HG03575 (cell line): ENCODE measurements around the gene NAALADL2.

Source experiments
- ATAC-seq: cut with Tn5 transposase; IDR thresholded peaks from one replicate; pipeline ENCODE4 v1.9.1; 2021; ENCODE audit not compliant: unreplicated experiment, insufficient number of reproducible peaks, low FRiP score; ENCODE audit errors: extremely low read depth

NAALADL2 gene

DNA sequence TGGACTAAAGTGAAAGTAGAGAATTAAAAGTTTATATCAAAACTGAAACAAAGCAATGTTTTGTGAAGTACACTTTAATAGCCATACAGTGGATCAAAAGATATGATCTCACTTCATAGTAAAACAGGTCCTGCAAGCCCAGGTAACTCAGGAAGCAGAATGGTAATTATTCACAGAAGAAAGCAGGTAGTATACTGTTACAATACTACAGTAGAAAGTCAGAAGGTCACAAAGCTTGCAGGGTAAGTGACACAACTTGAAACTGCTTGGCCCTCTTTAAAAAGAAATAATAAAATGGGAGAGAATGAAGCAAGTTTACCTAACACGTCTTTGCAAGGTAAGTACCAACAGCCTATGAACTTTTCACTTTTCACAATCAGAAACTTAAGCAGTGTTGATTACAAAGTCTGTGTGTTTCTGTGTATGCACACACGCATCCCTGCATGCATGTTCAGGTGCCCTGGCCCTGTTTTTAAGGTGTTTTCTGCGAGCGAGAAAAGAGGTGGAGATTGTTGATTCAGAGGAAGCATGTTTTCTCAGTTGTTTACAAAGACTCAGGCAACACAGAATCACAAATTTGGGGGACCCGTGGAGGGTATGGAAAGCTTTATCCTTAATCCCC, at the start of gene NAALADL2:
Gene NAALADL2, plus strand, starts transcription at position 221 of the 622 bp plus-strand sequence.
- no peak for ATAC-seq

DNA sequence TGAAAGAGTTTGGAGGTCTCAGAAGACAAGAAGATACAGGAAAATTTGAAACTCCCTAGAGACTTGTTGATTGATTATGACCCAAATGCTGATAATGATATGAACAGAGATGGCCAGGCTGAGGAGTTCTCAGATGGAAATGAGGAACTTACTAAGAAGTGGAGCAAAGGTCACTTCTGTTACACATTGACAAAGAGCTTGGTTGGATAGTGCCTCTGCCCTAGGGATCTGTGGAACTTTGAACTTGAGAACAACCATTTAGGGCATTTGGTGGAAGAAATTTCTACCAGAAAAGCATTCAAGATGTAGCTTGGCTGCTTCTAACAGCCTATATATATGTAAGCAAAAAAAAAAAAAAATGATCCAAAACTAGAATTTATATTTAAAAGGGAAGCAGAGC, 48.9 kb upstream of the NAALADL2 start:
- ATAC-seq = no peak

DNA sequence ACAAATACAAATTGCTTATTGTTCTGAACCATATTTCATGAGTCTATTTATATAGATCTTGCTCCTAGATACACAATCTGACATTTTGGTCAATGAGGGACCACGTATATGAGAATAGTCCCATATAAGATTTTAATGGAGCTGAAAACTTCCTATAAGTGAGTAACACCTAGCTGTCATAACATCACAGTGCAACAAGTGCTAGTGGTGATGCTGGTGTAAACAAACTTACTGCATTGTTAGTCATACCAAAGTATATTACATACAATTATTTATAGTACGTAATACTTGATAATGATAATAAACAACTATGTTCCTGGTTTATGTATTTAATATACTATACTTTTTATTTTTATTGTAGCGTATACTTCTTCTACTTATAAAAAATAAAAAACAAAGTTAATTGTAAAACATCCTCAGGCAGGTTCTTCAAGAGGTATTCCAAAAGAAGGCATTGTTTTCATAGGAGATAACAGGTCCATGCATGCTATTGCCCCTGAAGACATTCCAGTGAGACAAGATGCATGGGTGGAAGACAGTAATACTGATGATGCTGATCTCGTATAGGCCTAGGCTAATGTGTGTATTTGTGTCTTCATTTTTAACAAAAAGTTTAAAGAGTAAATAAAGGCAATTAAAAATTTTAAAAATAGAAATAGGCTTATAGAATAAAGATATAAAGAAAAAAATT, 46.8 kb upstream of the NAALADL2 start:
- no peak for ATAC-seq

GRCh38 chr3:174815750-174816149, 43.4 kb upstream of the NAALADL2 start:
- ATAC-seq = no peak

- ATAC-seq = no peak
Measured at GRCh38 chr3:174820885-174821284, 38.2 kb upstream of the NAALADL2 start.

GRCh38 chr3:174821477-174821876, 37.7 kb upstream of the NAALADL2 start:
- ATAC-seq = no peak

- ATAC-seq = no peak
Measured at GRCh38 chr3:174822320-174822719, 36.8 kb upstream of the NAALADL2 start.

DNA sequence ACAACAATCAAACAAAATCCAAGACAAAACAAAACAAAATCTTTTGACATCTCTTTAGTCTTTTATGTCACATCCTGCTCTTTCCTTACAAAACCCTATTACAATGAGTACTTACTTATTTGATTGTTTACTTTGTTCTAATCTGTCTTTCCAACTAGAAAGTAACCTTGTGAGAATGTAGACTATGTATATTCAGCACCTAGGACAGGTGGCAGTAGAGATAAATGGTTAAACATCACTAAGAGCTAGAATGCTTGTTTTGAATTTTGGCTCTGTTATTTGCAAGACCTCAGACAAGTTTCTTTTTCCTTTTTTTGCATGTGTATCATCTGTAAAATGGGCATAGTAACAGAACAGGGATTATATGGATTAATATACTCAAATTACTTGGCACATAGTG, 33.1 kb upstream of the NAALADL2 start:
- no peak for ATAC-seq

- no peak for ATAC-seq
Measured at GRCh38 chr3:174844746-174845145, 14.4 kb upstream of the NAALADL2 start.

DNA sequence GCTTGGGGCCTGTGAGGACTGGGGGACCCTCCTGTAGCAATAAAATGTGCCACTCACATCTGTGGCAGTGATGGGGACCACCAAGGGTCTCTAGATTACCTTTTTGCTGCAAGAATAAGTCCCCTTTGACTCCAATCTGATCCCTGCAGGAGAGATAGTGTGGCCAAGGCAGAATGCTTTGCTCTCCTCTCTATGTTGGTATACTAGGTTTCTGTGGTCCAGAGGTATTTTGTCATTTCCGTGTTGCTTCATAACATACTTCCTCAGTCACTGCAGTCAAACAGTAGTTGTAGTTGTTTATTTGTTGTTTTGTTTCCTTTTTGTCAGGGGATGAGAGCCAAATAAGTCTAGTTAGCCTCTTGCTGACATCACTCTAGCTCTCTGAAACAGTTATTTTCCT, 13.1 kb upstream of the NAALADL2 start:
- no peak for ATAC-seq

DNA sequence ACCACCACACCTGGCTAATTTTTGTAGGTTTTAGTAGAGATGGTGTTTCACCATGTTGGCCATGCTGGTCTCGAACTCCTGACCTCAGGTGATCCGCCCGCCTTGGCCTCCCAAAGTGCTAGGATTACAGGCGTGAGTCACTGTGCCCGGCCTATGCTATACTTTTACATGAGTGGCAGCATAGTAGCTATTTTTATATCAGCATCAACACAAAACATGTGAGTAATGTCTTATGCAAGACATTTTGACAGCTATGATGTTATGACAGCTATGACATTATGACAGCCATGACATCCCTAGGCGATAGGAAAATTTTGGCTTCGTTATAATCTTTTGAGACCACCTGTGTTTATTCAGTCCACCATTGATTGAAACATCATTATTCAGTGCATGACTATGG, 4.1 kb upstream of the NAALADL2 start:
- no peak for ATAC-seq

DNA sequence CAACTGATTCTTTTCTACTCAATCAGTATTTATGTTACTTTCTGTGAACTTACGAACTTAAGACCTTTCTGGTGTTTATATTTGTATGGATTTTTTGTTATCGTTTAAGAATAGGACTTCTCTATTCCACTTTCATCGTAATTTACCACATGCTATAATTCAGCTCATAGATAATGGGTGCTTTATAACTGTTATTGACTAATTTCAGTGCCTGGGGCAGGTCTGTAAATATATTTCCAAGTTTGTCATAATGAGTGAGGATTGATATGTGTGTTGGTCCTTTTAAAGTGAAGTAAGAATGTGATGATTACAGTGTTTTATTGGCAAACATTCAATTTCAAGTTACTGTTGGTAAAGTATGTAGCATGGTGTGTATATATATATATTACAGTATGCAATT, 1.8 kb upstream of the NAALADL2 start:
- ATAC-seq = no peak

GRCh38 chr3:174858353-174858752, 781 bp upstream of the NAALADL2 start:
- no peak for ATAC-seq

- ATAC-seq = no peak
Measured at GRCh38 chr3:174859756-174860155, 622 bp downstream of the NAALADL2 start.

DNA sequence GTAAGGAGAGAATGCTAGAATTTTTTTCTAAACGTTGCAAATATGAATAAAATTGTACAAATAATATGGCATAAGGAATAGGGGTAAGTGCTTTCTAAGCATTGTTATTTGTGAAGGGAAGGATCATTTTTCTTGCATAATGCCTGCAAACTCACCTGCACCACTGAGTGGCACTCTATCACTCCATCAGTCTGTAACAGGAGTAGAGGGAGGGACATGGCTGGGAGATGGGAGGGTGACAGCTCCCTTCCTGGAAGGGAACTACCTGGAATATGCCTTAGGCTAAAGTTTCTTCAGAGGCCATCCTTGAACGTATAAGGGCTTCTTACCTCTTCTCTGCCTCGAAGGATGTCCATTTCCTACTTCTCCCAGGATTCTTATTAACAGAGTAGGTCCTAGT, 3.0 kb downstream of the NAALADL2 start:
- ATAC-seq = no peak

- ATAC-seq = no peak
Measured at GRCh38 chr3:174862666-174863065, 3.5 kb downstream of the NAALADL2 start.

GRCh38 chr3:174863488-174863887, 4.4 kb downstream of the NAALADL2 start:
- ATAC-seq = no peak

DNA sequence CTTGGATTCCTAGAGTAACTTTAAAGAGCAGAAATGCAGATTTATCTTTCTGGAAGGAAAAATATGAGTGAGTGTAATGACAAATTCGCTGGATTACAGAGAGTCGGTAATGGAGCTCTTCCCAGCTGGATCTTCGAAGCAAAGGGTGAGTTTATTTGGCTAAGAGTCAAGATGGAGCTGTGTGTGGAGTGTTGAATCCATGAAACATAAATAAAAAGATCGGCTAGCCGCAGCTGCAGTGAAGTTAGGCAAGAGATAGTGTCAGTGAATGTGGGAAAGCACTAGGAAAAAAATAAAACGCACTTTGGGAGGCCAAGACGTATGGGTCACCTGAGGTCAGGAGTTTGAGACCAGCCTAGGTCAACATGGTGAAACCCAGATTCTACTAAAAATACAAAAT, 10.3 kb downstream of the NAALADL2 start:
- ATAC-seq = no peak

DNA sequence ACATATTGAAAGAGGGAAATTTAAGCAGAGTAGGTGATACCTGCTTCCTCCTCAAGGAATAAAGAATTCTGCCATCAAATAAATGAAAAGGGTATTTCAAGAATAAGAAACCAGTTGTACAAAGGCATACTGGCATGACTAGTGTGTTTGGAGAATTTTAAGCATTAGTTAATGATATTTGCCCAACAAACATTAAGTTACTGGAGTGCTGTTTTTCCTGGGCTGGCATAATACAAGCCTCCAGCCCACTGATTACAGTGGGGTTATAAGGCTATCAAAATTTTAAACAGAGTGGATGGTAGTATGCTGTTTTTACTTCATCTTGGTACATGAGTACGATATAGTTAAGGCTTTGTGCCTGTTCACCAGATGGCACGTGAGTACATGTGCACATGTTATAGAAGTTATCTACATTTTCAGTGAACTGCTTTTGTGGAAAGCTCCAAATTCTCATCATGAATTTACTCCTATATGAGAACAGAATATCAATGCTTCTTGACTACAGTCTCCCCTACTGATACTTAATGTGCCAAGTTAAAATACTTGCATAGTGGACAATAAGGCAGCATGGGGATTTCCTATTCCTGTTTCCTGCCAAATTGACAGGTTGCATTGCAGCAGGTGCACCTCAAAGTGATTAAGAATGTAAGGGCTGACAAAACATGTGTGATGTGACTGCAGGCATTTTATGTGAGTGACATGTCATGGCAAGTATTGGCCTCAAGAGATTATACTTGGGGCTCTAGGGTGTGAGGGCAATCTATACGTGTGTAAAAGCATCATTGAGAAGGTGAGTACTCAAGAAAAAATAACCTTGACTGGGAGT, 14.9 kb downstream of the NAALADL2 start:
- ATAC-seq = no peak

GRCh38 chr3:174882789-174883188, 23.7 kb downstream of the NAALADL2 start:
- ATAC-seq = no peak
